ENCODE data around the gene AOPEP.

GRCh38 chr9:95058795-95059386, 332.4 kb downstream of the AOPEP start:
- no peak for TF ChIP-seq CTCF (IDR thresholded peaks at IDR 0.05; ENCODE audit: insufficient read depth, low read length, poor library complexity, severe bottlenecking)
- no peak for TF ChIP-seq EZH2phosphoT487 (conservative IDR thresholded peaks at IDR 0.05; ENCODE audit: low read length)

All from SU-DHL-6 (cell line).